ENCODE data around the gene PPP1R18. TPM values are rescaled to one million over a fixed set of nuclear protein-coding genes. Genes with fewer than 3 reads are reported as not detected.

The PPP1R18 gene
- total and polyA plus RNA-seq, 2 of the 4 experiments (the other 2 are of a cell fraction): 31.9 to 134 TPM

DNA sequence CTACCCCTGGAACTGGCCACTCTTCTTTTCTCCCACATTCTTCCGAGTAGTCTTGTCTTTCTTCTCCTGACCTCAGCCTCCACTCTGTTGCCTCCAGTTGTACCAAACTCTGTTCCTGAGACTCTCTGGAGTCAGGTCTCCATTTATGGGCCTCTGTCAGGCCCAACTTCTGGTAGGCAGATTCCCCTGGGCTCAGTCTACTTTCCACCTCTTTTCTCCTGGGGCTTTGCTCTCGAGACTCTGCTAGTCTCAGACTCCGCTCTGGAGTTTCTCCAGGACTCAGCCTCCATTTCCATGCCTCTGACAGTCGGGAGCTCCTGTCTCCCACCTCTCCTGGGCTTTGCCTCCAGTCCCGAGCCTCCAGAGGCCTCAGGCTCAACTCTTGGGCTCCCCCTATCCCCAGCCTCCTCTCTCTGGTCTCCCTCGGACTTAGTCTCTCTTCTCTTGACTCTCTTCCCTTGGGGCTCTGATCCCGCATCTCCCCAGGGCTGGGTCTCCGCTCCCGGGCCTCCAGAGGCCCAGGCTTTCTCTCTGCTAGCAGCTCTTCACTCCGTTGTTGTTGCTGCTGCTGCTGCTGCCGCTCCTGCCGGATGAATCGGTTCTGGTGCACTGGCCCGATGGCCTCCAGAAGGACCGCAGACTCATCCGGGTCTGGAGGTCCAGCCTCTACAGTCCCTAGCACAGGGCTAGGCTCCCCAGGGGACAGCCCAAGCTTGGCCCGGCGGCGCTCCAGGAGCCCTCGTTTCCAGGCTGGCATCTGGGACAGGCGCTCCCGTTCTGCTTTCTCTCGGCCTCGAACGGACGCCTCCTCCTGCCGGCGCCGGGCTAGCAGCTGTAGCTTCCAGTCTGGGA is 1.1 kb downstream of the PPP1R18 start:
- Histone ChIP-seq H2BK20ac (ENCODE audit: low read depth, low read length) (no peak overlapping the region), H3K4ac (ENCODE audit: low read depth, low read length) (peak overlapping the region; percentile 100), H3K18ac (ENCODE audit: low read depth, low read length) (peak overlapping the region; percentile 98), H4K8ac (ENCODE audit: low read depth in 2 of 2, low read length in 2 of 2) (peak overlapping the region; percentile 85 to 94), H3K36me3 (ENCODE audit: control insufficient read depth, insufficient read depth, low read length) (peaks cover 32% of the 10 kb centered on the region), H4K91ac (ENCODE audit: insufficient read depth, low read depth, low read length) (peak overlapping the region; percentile 99), H3K4me3 (ENCODE audit: insufficient read depth, low read depth, low read length) (peak overlapping the region; percentile 97), H4K5ac (ENCODE audit: low read depth, low read length) (peak overlapping the region; percentile 91), H3K27ac (ENCODE audit: insufficient read depth, low read length) (peak overlapping the region; percentile 100), H3K56ac (ENCODE audit: extremely low read depth, insufficient read depth, low read length) (peak overlapping the region; percentile 99), H3K9me3 (ENCODE audit: control insufficient read depth, insufficient read depth, low read length) (no peaks in the 10 kb centered on the region), H2AFZ (replicated peaks; ENCODE audit: low read length, poor library complexity) (peak overlapping the region; percentile 18), H2BK5ac (ENCODE audit: low read depth, low read length, poor library complexity, severe bottlenecking) (peak overlapping the region; percentile 98), H2BK15ac (ENCODE audit: low read depth, low read length) (peak overlapping the region; percentile 79; the same call in 2 of the 3 replicates), H3K23ac (ENCODE audit: low read depth, low read length) (peak overlapping the region; percentile 99), H3K9me1 (ENCODE audit: insufficient read depth, low read length) (peaks cover 13% of the 10 kb centered on the region), H3K9ac (ENCODE audit: low read depth, low read length) (peak overlapping the region; percentile 100), H2AK5ac (ENCODE audit: low read depth, low read length) (peak overlapping the region; percentile 100), H2AK9ac (replicated peaks; ENCODE audit: low read depth, low read length, poor library complexity) (peak overlapping the region; percentile 100), H2BK120ac (ENCODE audit: low read depth, low read length) (peak overlapping the region; percentile 86), H3K27me3 (ENCODE audit: control insufficient read depth, insufficient read depth, low read length) (no peaks in the 10 kb centered on the region), H3K79me1 (ENCODE audit: low read depth in 1 of 2, low read length in 2 of 2) (peaks cover 18 to 40% of the 10 kb centered on the region in 2 experiments; a peak in 3 of 4 replicates), H3K4me2 (ENCODE audit: low read depth, low read length) (peak overlapping the region; percentile 87), H3K4me1 (ENCODE audit: control insufficient read depth, insufficient read depth, low read length) (peaks cover 23% of the 10 kb centered on the region), H3K14ac (replicated peaks; ENCODE audit: low read depth, low read length) (peak overlapping the region; percentile 98), H4K20me1 (ENCODE audit: insufficient read depth, low read length) (peaks cover 55% of the 10 kb centered on the region)
- TF ChIP-seq FOS (IDR thresholded peaks at IDR 0.05; ENCODE audit: low read depth, low read length) (no peak), RCOR1 (IDR thresholded peaks at IDR 0.05; ENCODE audit: insufficient replicate concordance, low read length) (no peak), CTCF (conservative IDR thresholded peaks at IDR 0.05; ENCODE audit: low read depth, low read length) (peak; percentile 15; the same call in 1 of the 2 replicates), CHD1 (IDR thresholded peaks at IDR 0.05; ENCODE audit: low read depth, low read length) (no peak), RAD21 (IDR thresholded peaks at IDR 0.05; ENCODE audit: low read length) (no peak), MAZ (IDR thresholded peaks at IDR 0.05; ENCODE audit: borderline replicate concordance, low read depth, low read length) (no peak)
- TF ChIP-seq, protein P1, sequence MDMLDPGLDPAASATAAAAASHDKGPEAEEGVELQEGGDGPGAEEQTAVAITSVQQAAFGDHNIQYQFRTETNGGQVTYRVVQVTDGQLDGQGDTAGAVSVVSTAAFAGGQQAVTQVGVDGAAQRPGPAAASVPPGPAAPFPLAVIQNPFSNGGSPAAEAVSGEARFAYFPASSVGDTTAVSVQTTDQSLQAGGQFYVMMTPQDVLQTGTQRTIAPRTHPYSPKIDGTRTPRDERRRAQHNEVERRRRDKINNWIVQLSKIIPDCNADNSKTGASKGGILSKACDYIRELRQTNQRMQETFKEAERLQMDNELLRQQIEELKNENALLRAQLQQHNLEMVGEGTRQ (IDR thresholded peaks at IDR 0.05; ENCODE audit: low read depth, low read length): no peak
- in situ Hi-C loops (cut with MboI; ENCODE audit: low sequenced_read_pairs) (no loop called here), intact Hi-C loops (cut with micrococcal nuclease) (loop anchor here (1.0 kb wide), 1 partner anchor 37 kb away; no protein-coding TSS in a partner anchor), dilution Hi-C loops (cut with HindIII; ENCODE audit: low sequenced_read_pairs, unreplicated experiment) (no loop called here)
- ATAC-seq (ENCODE audit: low read depth) (no peak), DNase-seq (no peak)
- 58% methylated on average over 16 of the region's 29 CpGs; no CpG with 5 or more reads in 1 of the 2 experiments for WGBS, 2 experiments (ENCODE audit: extremely low coverage in 2 of 2, insufficient read length in 1 of 2)
- ChIA-PET POLR2A (ENCODE audit: unreplicated experiment) (interaction anchor here (0.7 to 0.8 kb wide), 2 partner anchors 33 to 71 kb away, joined by 3 to 6 read pairs; no protein-coding TSS in a partner anchor), CTCF (no interaction called here)
- no TSS peak for BruUV-seq (replicated peaks)

Data from IMR-90 (cell line).